Activated CD8-positive, alpha-beta memory T cell treated with anti-CD3 and anti-CD28 coated beads, Interleukin-2, amount 50 U/mL, for 4 hours (primary cell): ENCODE data around the gene PTP4A1.
"Not testable (repeated sequence)": the region's sequence is repeated elsewhere in the genome, so short reads cannot be mapped to it uniquely, and the experiment has no call there.

Experiments used
- DNase-seq: peaks from one replicate; pipeline ENCODE4 v3.0.0-alpha.2; 2020

Gene PTP4A1

GRCh38 chr6:63572044-63572746 is at the start of gene PTP4A1, which contains the start of gene LOC128125822:
TSS of gene PTP4A1 (plus strand) at chr6:63572480. CDS start at chr6:63576881, 4,401 bp downstream.
TSS of gene LOC128125822 (plus strand) at chr6:63572480.
- DNase-seq, result peak; percentile 98

GRCh38 chr6:63522911-63523287 is 49.4 kb upstream of the PTP4A1 start:
- DNase-seq, result not testable (repeated sequence)

GRCh38 chr6:63523630-63524029 is 48.6 kb upstream of the PTP4A1 start:
- no peak for DNase-seq

GRCh38 chr6:63525186-63525878 is 46.9 kb upstream of the PTP4A1 start:
- DNase-seq, result no peak

GRCh38 chr6:63526931-63527330 is 45.3 kb upstream of the PTP4A1 start:
- no peak for DNase-seq

- DNase-seq, result no peak
Measured at GRCh38 chr6:63527658-63528514, 44.4 kb upstream of the PTP4A1 start.

GRCh38 chr6:63529498-63529897 is 42.8 kb upstream of the PTP4A1 start:
- DNase-seq, result no peak

GRCh38 chr6:63530182-63530581 is 42.1 kb upstream of the PTP4A1 start:
- DNase-seq, result no peak

- no peak for DNase-seq
Measured at GRCh38 chr6:63530991-63531390, 41.3 kb upstream of the PTP4A1 start.

GRCh38 chr6:63533026-63533425 is 39.3 kb upstream of the PTP4A1 start:
- no peak for DNase-seq

- DNase-seq, result no peak
Measured at GRCh38 chr6:63533952-63534351, 38.3 kb upstream of the PTP4A1 start.

- DNase-seq, result no peak
Measured at GRCh38 chr6:63537201-63537958, 34.9 kb upstream of the PTP4A1 start.

- DNase-seq, result no peak
Measured at GRCh38 chr6:63537959-63538300, 34.4 kb upstream of the PTP4A1 start.

GRCh38 chr6:63538550-63538949 is 33.7 kb upstream of the PTP4A1 start:
- no peak for DNase-seq

GRCh38 chr6:63543001-63543400 is 29.3 kb upstream of the PTP4A1 start:
- DNase-seq, result no peak

GRCh38 chr6:63543982-63544381 is 28.3 kb upstream of the PTP4A1 start:
- no peak for DNase-seq

- no peak for DNase-seq
Measured at GRCh38 chr6:63546236-63546635, 26.0 kb upstream of the PTP4A1 start.

GRCh38 chr6:63546697-63547096 is 25.6 kb upstream of the PTP4A1 start:
- no peak for DNase-seq

GRCh38 chr6:63549076-63549475 is 23.2 kb upstream of the PTP4A1 start:
- no peak for DNase-seq

GRCh38 chr6:63553208-63553607 is 19.1 kb upstream of the PTP4A1 start:
- no peak for DNase-seq

GRCh38 chr6:63553900-63554299 is 18.4 kb upstream of the PTP4A1 start:
- no peak for DNase-seq

- DNase-seq, result no peak
Measured at GRCh38 chr6:63554782-63555181, 17.5 kb upstream of the PTP4A1 start.

- DNase-seq, result no peak
Measured at GRCh38 chr6:63556369-63556768, 15.9 kb upstream of the PTP4A1 start.
